GM21737 (cell line): ENCODE measurements around the gene ARID5B.

Experiments
- ATAC-seq: cut with Tn5 transposase; IDR thresholded peaks from one replicate; pipeline ENCODE4 v1.9.1; 2021; ENCODE audit warnings: mild to moderate bottlenecking, moderate library complexity; ENCODE audit not compliant: unreplicated experiment

The ARID5B gene

DNA sequence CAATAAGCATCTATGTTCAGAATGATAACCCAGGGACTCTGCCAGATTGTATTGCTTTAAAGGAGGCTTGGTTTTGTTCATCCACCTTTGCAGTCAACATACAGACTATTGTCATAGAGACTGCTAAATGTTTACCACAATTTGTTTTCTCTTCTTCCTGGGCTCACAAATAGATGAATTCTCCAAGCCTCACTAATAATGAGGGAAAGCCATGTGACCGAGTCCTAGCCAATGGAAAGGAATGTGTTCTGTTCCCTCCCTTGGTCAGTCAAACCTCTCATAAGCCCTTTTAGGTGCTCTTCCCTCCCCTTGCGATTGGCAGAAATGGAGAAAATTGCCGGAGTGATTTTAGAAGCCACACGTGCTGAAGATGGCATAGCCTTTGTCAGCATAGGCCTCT, 230.2 kb downstream of the ARID5B start:
- no peak for ATAC-seq

DNA sequence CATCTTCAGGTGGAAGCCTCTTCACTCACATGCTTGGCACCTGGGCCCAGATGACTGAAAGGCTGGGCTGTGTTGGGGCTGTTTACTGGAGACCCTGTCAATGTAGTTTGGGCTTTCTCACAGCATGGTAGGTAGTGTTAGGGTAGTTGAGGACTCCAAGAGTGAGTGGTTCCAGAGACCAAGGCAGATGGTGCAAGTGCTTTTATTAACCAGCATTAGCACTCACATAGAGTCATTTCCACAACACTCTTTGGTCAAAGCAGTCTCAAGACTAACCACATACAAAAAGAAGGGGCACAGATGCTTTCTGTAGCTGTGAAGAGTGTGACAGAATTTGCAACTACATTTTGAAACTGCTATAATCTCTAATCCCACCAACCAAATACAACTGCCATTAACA, 232.1 kb downstream of the ARID5B start:
- ATAC-seq: peak; percentile 82

DNA sequence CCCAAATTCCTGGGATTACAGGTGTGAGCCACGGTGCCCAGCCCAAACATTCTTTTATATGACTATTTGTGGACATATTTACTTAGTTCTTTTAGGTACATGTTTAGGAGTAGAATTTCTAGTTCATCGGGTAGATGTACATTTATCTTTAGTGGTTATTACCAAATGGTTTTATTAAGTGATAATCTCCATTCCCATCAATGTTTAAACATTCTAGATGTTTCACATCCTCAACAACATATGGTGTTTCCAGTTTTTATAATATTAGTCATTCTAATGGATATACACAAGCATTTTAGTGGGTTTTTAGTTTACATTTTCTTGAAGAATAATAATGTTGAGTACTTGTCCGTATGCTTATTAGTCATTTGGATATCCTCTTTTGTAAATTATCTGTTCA, 235.4 kb downstream of the ARID5B start:
- ATAC-seq: no peak
